ENCODE measurements around the gene FOSL1.
A peak's percentile ranks its signal among the peaks of the same experiment; 100 is the strongest.

Gene FOSL1

DNA sequence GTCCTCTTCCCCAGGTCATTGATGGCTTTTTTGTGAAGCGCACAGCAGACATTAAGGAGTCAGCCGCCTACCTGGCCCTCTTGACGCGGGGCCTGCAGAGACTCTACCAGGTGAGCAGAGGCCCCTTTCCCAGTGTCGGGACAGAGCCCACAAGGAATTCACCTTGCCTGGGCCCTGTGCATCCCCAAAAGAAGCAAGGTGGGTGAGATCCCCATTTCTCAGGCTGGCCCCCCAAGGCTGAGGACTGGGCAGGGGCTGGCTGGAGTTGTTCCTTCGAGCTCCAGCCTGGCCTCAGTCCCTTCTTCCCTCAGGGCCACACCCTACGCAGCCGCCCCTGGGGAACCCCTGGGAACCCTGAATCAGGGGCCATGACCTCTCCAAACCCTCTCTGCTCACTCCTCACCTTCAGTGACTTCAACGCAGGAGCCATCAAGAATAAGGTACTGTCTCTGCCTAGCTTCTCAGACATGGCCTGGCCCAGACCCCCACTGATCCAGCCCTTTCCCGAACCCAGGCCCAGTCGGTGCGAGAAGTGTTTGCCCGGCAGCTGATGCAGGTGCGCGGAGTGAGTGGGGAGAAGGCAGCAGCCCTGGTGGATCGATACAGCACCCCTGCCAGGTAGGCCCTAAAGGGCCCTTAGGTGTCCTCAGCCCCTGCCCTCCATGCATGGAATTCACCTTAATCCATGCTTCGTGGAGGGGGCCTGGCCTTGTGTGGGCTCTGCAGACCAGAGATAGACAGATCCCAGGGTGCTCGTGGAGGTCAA, 35.3 kb downstream of the FOSL1 start:
- no peak overlapping the region for H3K4me3 ChIP-seq (ENCODE audit: low read depth, low read length)

DNA sequence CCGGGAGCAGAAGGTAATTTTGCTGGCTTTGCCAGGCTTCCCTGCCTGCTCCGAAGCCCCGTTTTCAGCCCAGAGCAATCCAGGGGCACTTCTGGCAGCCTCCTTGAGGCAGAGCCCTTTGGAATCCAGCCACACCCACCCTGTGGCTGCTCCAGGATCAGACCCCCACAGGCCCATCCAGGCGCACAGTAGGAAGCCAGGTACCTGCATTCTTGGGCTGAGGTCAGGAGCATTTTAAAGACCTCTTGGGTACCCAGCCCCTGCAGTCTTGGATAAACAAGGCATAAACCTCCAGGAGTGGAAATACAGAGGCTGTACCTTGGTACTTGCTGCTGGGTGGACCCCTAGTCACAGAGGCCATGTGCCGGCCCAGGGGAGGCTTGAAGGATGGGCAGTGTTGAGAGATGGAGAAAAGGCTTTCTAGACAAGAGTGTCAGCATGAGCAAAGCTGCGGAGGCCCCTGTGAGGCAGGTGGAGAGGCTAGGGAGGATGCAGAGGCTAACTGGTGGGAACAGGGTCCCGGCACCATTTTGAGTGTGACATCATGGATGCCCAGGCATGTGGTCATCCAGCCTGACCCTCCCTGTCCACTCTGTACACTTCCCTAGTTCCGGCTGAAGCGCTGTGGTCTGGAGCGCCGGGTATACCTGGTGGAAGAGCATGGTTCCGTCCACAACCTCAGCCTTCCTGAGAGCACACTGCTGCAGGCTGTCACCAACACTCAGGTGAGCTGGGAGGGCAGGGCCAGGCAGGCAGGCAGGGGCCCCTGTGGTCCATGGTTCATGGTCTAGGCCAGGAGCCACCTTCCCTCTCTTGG, 36.1 kb downstream of the FOSL1 start:
- H3K4me3 ChIP-seq (ENCODE audit: low read depth, low read length): no peak overlapping the region

DNA sequence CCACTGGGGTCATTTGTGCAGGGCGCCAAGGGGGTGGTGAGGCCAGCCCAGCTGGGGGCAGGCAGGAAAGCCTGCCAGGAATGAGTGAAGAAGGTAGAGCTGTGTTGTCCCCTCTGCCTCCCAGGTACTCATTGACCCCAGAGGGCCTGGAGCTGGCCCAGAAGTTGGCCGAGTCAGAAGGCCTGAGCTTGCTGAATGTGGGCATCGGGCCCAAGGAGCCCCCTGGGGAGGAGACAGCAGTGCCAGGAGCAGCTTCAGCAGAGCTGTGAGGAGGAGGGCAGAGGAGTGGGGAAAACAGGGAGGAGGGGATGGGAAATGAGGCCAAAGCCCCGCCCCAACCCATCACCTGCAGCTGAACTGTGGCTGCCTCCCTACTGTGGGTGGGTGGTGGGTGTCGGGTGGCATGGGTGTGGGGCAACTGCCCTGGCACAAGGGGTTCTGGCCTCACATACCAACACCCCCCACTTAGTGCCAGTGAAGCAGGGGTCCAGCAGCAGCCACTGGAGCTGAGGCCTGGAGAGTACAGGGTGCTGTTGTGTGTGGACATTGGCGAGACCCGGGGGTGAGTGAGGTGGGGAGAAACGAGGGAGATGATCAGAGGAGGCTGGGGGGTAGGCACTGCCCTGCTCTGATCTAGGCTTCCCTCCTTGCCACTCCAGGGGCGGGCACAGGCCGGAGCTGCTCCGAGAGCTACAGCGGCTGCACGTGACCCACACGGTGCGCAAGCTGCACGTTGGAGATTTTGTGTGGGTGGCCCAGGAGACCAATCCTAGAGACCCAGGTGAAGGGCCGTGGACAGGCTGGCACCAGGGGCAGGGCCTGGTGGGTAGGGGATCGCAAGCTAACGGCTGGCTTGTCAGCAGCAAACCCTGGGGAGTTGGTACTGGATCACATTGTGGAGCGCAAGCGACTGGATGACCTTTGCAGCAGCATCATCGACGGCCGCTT, 37.0 kb downstream of the FOSL1 start:
- no peak overlapping the region for H3K4me3 ChIP-seq (ENCODE audit: low read depth, low read length)

DNA sequence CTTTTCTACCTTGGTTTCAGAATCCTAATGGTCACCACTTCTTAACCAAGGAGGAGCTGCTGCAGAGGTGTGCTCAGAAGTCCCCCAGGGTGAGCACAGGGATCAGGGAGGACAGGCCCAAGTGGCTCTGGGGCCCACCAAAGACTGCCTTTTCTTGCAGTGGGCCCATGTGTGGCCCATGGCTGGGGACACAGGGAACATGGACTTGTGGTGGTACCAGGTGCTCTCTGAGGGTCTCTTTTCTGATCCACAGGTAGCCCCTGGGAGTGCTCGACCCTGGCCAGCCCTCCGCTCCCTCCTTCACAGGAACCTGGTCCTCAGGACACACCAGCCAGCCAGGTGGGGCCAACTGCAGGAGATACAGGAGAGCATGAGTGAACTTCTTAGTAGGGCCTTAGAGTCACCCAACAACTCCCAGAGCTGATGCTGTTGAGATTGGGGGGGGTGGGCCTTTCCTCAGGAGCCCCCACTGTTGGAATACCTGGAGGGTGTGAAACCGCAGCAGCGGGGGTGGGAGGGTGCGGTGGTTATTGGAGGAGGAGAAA, 37.9 kb downstream of the FOSL1 start:
- no peak overlapping the region for H3K4me3 ChIP-seq (ENCODE audit: low read depth, low read length)

DNA sequence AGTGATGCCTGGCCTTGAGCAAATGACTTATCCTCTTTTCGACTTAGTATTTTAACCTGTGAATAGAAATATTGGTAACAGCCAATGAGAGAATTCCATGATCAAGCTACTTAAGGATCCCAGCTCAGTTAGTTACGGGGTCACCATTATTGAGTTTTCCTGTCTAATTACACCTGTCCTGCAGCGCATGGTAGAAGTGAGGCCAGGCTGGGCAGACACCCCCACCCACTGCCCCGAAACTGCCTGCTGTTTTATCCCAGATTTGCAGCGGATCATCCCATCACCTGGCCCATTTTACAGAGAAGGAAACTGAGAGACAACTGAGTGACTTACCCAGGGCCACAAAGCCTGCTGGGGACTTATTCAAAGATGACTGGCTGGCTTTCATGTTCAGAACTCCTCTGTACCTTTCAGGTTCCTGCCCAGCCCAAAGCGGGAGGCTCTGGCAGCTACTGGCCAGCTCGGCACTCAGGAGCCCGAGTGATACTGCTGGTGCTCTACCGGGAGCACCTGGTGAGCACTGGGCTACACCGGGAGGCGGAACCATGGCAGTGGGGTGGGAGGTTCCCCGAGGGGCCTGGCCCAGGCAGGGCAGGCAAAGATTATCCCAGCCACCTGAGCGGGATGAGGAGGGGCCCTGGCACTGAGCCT, 38.5 kb downstream of the FOSL1 start:
- H3K4me3 ChIP-seq (ENCODE audit: low read depth, low read length): peak overlapping the region; percentile 91

DNA sequence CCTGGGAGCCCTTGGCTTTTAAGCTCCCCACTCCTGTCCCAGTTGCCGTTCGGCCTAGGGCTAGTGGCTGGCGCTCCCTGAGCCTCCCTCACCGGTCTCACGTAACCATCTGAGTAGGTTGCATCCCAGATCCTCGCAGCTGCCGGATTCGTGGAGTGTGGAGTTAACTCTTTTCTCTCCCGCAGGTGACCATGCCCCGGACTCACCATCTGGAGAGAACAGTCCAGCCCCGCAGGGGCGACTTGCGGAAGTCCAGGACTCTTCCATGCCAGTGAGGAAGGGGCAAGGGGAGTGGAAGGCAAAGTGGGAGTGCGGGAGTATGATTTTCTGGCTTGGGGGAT, 39.1 kb downstream of the FOSL1 start:
- peak overlapping the region; percentile 91 for H3K4me3 ChIP-seq (ENCODE audit: low read depth, low read length)

DNA sequence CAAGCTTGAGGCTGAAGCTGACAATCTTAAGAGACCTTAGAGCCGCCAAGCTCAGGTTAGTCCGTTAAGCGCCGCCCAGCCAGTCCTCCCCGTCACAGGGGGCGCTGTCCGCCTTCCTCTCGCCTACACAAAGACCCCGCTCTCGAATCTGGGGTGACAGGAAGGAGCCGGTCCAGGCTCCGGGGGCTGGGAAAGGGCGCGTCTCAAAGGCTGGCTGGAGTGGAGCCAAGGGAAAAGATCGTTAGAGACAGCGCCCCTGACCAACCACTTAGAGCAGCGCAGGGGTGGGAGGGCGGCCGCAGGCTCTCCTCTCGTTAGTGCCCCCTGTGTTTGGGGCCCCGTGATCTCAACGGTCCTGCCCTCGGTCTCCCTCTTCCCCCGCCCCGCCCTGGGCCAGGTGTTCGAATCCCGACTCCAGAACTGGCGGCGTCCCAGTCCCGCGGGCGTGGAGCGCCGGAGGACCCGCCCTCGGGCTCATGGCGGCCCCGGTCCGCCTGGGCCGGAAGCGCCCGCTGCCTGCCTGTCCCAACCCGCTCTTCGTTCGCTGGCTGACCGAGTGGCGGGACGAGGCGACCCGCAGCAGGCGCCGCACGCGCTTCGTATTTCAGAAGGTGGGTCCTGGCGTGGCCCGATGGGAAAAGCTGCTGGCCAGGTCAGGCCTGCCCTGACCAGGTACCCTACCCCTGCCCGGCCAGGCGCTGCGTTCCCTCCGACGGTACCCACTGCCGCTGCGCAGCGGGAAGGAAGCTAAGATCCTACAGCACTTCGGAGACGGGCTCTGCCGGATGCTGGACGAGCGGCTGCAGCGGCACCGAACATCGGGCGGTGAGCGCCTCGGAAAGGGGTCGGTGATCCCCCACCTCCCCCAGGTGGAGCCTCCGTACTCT, 39.7 kb downstream of the FOSL1 start, which contains the start of gene MUS81:
MUS81 (plus strand) TSS at position 156 of the 887 bp plus-strand sequence; CDS start at position 477, 321 bp downstream.
- H3K4me3 ChIP-seq (ENCODE audit: low read depth, low read length): peak within 1 kb of the TSS; percentile 91

DNA sequence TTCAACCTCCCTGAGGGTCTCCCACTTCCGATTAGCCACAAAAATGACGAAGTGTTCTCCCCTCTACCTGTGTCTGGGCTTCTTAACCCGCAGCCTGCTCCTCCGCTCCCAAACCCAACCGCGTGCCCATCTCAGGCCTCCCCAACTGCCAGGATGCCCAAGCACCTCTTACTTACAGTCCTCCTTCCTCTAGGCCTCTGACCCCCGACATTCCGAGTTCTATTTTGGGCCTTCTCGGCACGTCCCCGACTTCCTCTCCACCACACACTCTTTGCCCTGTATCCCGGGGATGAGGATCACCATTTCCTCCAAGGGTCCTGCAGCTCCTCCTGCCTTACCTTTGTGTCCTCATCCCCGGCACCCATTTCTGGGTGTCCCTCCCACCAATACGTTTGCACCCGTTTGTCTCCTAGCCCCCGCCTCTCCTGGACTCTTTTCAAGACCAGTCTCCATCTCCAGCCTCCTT, 40.3 kb downstream of the FOSL1 start:
- peak overlapping the region; percentile 91 for H3K4me3 ChIP-seq (ENCODE audit: low read depth, low read length)

DNA sequence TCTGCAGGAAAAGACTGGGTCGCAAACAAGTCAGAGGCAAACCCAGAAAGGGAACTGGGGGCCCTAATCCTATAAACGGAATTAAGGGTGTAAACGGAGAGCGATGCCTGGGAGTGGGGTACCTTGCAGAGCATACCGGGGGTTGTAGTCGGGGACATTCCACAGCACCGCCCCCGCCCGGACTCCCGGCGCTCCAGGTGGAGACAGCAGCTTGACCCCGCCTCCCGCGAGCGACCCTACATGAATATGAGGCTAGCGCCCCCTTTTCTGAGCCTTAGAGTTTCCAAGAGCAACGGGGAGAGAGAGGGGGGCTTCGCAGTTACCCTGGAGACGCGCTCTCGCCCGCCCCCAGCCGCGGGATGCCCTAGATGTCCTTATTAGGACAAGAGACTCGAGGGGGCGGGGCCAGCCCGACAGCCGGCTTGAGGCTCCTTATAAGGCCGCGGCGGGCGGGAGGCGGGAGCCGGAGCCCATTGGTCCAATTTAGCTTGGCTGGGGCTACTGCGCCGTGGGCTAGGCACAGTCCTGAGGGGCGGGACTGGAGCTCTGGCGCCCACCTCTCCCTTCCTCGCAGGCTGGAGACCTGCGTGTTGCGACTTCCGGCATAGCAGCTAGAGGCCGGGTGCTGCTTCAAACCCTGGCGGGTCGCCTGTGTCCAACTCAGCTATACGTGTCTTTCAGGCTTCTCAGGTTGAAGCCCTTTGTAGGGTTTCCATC, 40.9 kb downstream of the FOSL1 start:
- H3K4me3 ChIP-seq (ENCODE audit: low read depth, low read length): peak overlapping the region; percentile 91

DNA sequence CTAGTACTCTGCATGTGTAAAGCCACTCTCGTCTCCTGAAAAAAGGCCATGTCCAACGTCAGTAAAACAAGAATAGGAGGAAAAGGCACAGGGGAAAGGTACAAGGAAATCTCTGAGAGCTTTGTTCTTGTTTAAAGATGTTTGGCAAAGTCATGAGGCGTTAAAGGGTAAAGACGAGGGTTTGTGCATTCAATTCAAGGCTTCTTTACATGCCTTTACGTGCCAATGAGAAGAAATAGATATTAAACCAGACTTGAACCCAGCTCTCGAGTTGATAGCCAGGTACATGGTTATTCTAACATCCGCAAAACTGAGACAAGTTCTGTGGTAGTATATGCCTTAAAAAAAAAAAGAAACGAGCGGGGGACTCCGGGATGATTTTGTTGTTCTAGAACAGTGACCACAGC, 41.5 kb downstream of the FOSL1 start:
- H3K4me3 ChIP-seq (ENCODE audit: low read depth, low read length): peak overlapping the region; percentile 44

DNA sequence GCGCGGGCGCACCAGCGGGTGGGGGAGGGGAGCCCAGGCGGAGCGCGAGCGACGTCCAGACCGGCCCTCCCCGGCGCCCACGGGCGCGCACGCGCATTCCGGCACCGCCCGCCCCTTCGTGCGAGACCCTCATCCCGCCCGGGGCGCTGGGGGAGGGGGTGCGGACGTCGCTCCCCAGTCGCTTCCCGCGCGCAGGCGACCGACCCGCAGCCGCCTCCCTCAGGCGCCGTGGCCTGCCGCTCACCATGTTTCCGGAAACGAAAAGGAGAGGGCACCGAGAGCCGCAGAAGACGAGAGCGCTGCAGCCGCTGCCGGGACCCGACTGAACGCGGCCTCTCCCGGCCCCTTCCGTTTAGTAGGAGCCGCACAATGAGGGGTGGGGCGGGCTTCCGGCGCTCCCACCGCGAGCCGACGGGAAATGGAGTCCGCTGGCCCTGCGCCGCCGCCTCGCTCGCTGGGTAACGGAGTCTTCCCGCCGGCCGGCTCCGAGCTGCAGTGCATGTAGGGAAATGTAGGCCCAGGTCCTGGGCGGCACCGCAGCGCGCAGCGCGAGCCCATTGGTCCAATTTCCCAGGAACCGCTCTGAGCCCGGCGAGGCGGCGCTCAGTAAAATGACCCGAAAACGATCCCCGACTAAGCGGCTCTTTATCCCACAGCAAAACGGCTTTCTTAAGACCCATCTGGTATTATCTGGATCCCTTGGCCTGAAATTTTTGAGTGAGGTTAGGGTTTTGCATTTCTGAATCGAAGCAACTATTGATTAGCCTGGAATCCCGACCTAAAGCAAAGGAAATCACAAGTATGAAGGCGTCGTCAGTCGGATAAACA, 42.1 kb downstream of the FOSL1 start, which contains the start of gene CFL1:
CFL1 (minus strand) TSS at position 328 of the 828 bp plus-strand sequence; CDS start at position 247, 81 bp downstream.
- peak within 1 kb of the TSS; percentile 93 for H3K4me3 ChIP-seq (ENCODE audit: low read depth, low read length)

DNA sequence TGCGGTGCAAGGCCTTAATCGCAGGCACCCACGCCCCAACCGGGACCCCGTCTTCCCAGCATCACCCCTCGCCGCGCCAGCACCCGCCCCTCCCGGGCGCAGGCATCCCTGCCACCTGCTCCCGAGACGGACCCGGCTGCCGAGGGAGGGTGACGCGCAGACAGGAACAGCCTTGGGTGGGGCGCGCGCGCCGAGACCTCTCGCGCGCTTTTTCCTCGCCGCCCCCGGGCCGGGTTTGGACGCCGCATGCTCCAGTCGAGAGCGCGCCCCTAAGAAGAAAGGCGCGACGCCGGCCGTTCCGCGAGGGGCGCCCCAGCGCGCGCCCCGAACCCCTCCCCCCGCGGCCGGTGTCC, 42.7 kb downstream of the FOSL1 start:
- peak overlapping the region; percentile 93 for H3K4me3 ChIP-seq (ENCODE audit: low read depth, low read length)

DNA sequence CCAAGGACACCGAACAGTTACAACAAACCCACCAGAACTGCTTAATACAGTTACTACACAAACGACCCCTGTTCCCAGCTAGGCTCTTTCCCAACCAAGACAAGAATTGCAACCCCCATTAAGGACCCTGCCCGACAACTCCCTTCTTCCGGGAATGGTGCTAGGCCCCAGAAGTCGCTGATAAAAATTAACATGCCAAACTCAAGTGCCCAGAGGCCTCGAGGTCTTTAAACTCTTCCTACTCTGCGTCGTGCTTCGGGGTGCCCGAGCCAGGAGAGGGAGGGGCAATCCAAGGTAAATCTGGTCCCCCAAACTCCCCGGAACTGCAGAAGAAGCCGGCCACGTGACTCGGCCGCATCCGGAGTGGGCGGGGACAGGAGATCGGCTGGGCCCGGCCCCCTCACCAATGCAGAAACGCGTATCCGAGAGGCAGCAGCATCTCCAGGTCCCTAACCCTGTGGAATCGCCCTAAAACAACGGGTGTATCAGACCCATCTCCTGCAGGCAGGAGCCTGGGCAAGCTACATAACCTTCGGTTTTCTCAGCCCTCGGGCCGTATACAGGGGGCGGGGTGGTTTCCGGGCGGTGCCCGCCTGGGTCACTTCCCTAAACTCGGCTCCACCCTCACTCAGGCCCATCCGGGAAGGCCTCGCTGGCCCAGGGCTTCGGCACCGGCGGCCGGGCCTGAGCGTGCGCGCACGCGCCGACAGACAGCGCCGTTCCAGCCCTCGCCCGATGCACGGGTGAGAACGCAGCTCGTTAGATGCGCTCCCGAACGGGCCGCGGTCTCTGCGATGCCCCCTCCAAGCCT, 43.3 kb downstream of the FOSL1 start:
- peak overlapping the region; percentile 93 for H3K4me3 ChIP-seq (ENCODE audit: low read depth, low read length)

DNA sequence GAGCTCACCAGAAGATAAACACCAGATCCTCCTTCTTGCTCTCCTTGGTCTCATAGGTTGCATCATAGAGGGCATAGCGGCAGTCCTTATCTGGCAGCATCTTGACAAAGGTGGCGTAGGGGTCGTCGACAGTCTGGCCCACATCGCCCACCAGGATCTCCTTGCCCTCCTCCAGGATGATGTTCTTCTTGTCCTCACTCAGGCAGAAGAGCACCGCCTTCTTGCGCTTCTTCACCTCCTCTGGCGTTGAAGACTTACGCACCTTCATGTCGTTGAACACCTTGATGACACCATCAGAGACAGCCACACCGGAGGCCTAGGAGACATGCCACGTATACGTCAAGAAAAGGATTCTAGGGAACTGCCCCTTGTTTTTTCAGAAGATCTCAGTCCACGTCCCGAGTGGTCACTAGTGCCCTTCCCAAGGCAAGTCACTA, 44.2 kb downstream of the FOSL1 start:
- H3K4me3 ChIP-seq (ENCODE audit: low read depth, low read length): no peak overlapping the region

DNA sequence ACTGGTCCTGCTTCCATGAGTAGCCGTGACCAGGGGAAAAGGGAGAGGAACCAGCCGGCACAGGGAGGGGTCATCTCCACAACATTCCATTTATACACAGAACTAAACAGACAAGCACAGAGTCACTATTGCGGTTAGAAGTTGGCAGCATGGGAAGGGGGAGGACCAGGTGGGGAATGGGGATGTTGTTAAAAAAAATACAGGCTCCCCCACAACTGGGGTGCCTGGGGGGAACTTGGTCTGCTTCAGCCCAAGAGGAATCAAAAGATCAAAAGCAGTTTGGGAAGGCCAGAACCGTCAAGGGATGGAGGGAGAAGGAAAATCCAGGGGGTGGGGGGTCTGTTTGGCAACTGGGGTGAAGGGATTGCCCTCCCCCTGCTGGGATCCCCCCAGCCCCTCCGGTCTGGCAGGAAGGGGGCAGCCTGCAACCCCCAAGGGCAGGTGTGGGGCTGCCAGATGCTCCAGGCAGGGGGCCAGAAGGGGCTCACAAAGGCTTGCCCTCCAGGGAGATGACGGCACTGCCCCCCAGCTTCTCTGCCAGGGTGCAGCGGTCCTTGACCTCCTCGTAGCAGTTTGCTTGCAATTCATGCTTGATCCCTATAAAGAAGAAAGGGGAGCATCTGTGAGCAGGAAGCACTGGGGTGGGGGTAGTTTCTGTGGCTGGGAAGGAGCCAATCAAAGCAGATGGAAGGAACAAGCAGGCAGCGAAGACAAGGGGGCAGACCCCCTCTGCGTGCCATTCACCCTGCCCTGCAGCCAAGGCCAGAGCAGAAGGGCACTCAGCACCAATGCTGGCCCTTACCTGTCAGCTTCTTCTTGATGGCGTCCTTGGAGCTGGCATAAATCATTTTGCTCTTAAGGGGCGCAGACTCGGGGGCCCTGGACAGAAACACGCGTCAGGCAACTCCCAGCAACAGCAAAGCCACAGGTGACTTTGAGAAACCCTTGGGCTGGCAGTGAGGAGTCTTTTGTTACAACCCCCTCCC, 45.0 kb downstream of the FOSL1 start:
- H3K4me3 ChIP-seq (ENCODE audit: low read depth, low read length): no peak overlapping the region
